Measurements from ENCODE around the gene LRRC37B.

DNA sequence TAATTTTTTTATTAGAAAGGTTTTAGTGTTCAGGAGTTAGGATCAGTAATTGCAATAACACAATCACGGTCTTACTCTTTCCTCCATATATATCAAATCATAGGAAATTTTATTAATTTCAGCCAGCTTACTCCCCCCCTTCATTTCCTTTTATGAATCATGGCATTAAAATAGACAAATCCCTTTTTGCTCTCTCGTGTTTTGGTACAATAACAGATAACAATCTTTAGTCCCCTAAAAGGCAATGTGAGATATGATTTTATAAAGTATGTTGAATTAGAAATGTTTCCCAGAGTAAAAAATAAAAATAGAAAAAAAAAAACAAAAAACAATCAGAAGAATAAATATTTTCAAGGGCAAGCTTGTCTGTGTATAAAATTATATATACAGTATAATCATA, 92.5 kb downstream of the LRRC37B start:
- TF ChIP-seq POLR2AphosphoS5 (IDR thresholded peaks at IDR 0.05) (no peak), EP300 (IDR thresholded peaks at IDR 0.05) (no peak), POLR2A (IDR thresholded peaks at IDR 0.05) (no peak)
- TF ChIP-seq, protein P1, sequence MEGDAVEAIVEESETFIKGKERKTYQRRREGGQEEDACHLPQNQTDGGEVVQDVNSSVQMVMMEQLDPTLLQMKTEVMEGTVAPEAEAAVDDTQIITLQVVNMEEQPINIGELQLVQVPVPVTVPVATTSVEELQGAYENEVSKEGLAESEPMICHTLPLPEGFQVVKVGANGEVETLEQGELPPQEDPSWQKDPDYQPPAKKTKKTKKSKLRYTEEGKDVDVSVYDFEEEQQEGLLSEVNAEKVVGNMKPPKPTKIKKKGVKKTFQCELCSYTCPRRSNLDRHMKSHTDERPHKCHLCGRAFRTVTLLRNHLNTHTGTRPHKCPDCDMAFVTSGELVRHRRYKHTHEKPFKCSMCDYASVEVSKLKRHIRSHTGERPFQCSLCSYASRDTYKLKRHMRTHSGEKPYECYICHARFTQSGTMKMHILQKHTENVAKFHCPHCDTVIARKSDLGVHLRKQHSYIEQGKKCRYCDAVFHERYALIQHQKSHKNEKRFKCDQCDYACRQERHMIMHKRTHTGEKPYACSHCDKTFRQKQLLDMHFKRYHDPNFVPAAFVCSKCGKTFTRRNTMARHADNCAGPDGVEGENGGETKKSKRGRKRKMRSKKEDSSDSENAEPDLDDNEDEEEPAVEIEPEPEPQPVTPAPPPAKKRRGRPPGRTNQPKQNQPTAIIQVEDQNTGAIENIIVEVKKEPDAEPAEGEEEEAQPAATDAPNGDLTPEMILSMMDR (IDR thresholded peaks at IDR 0.05): no peak

All from gastroesophageal sphincter (tissue), 3 donors.